BLaER1 (cell line): Measurements from ENCODE around the gene PNLIPRP2.

ENCODE experiments used
- H3K27ac ChIP-seq: shearing (Covaris generic); formaldehyde crosslinking; 2 replicates; pipeline ENCODE4 v1.8.1; 2022
- H3K27me3 ChIP-seq: shearing (Covaris generic); formaldehyde crosslinking; 2 replicates; pipeline ENCODE4 v1.8.1; 2022
- H3K36me3 ChIP-seq: shearing (Covaris generic); formaldehyde crosslinking; 2 replicates; pipeline ENCODE4 v1.8.1; 2022
- H3K4me1 ChIP-seq: shearing (Covaris generic); formaldehyde crosslinking; 2 replicates; pipeline ENCODE4 v1.8.1; 2022
- H3K4me2 ChIP-seq: shearing (Covaris generic); formaldehyde crosslinking; 2 replicates; pipeline ENCODE4 v1.8.1; 2022
- H3K4me3 ChIP-seq: shearing (Covaris generic); formaldehyde crosslinking; 2 replicates; pipeline ENCODE4 v1.8.1; 2022
- H3K9ac ChIP-seq: shearing (Covaris generic); formaldehyde crosslinking; 2 replicates; pipeline ENCODE4 v1.8.1; 2022
- H3K9me3 ChIP-seq: shearing (Covaris generic); formaldehyde crosslinking; 2 replicates; pipeline ENCODE4 v1.8.1; 2022
- H4K20me1 ChIP-seq: shearing (Covaris generic); formaldehyde crosslinking; 2 replicates; pipeline ENCODE4 v1.8.1; 2022
- Cebpa-rat ChIP-seq: shearing (Covaris generic); IDR thresholded peaks from 2 replicates; pipeline ENCODE4 v1.8.1; 2022

The PNLIPRP2 gene

GRCh38 chr10:116620423-116621400, at the start of gene PNLIPRP2:
PNLIPRP2 (plus strand) TSS chr10:116620953.
- H3K36me3 ChIP-seq = no peaks in the 10 kb centered on the region
- no peak within 1 kb of the TSS for H3K9ac ChIP-seq
- H3K27ac ChIP-seq = no peak within 1 kb of the TSS
- H4K20me1 ChIP-seq = no peaks in the 10 kb centered on the region
- H3K4me3 ChIP-seq = no peak within 1 kb of the TSS
- no peaks in the 10 kb centered on the region for H3K9me3 ChIP-seq
- no peaks in the 10 kb centered on the region for H3K27me3 ChIP-seq
- no peak for TF ChIP-seq Cebpa-rat
- H3K4me2 ChIP-seq = no peak within 1 kb of the TSS
- no peaks in the 10 kb centered on the region for H3K4me1 ChIP-seq

DNA sequence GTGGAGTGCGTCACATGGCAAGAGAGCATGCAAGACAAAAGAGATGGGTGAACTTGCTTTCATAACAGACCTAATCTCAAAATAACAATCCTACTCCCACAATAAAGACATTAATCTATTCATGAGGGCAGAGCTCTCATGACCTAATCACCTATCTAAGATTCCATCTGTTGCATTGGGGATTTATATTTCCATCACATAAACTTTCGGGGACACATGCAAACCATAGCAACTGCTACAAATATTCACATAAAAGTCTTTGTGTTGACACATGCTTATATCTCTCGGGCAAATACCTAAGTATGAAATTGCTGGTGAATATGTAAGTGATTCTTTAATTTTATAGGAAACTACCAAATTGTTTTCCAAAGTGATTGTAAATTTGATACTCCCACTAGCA, 46.0 kb upstream of the PNLIPRP2 start:
- H3K4me3 ChIP-seq = no peak overlapping the region
- H3K9me3 ChIP-seq = no peaks in the 10 kb centered on the region
- TF ChIP-seq Cebpa-rat = no peak
- no peaks in the 10 kb centered on the region for H3K27me3 ChIP-seq
- H3K36me3 ChIP-seq = no peaks in the 10 kb centered on the region
- no peak overlapping the region for H3K4me2 ChIP-seq
- no peak overlapping the region for H3K9ac ChIP-seq
- no peaks in the 10 kb centered on the region for H4K20me1 ChIP-seq
- H3K27ac ChIP-seq = no peak overlapping the region
- H3K4me1 ChIP-seq = no peaks in the 10 kb centered on the region

DNA sequence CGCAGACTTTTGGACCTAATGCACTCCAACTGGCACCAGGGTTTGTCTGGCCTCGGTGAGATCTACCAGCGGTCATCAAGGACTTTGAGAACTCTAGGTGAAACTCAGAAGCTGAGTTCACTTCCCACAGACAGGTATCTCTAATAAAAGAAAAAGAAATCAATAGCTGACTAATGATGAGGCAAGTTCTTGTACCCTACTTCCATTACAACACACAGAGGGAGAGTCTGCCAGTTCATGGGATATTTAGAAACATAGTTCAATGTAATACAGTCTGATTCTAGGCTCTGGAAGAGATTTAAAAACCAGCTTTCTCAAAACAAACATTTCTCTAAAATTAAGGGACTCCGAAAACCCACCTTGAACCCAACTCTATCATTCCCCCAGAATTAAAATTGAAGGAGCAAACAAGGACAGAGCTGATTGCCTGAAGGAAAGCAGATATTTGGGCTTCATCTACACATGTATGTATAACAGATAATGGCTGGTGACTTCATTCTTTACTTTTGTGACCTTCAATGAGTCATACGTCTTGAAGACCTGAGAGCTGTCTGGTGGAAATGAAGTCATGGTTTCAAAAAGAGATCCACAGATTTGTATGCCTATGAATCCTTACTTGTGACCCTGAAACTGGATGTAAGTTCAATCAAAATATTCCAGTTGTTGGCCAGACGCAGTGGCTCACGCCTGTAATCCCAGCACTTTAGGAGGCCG, 32.7 kb upstream of the PNLIPRP2 start:
- Histone ChIP-seq H3K27me3 (no peaks in the 10 kb centered on the region), H3K4me1 (no peaks in the 10 kb centered on the region), H3K4me2 (no peak overlapping the region), H4K20me1 (no peaks in the 10 kb centered on the region), H3K27ac (no peak overlapping the region), H3K4me3 (no peak overlapping the region), H3K36me3 (no peaks in the 10 kb centered on the region), H3K9me3 (no peaks in the 10 kb centered on the region), H3K9ac (no peak overlapping the region)
- no peak for TF ChIP-seq Cebpa-rat

- Histone ChIP-seq H3K4me3 (no peak overlapping the region), H3K36me3 (no peaks in the 10 kb centered on the region), H3K4me2 (no peak overlapping the region), H3K27ac (no peak overlapping the region), H3K9ac (no peak overlapping the region), H3K27me3 (no peaks in the 10 kb centered on the region), H3K4me1 (no peaks in the 10 kb centered on the region), H3K9me3 (no peaks in the 10 kb centered on the region), H4K20me1 (no peaks in the 10 kb centered on the region)
- no peak for TF ChIP-seq Cebpa-rat
These were observed 31.8 kb upstream of the PNLIPRP2 start for GRCh38 chr10:116588995-116589394.

DNA sequence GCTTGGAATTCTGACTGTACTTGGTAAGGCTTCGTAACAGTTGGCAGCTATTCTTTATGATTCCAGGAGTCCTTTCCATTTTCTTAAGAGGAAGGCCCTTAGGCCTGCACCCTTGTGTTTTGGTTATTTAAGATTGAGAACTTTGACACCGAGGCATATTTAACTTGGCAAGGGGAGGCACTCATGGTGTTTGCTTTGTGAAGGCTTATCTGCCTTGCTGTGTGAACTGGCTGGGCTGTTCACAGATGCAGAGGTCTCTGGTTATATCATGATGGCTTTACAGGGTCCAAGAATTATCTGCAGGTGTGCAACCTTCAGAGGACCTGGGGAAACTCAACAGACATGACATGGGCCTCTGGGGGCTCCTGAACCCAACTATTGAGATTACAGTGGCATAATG, 30.8 kb upstream of the PNLIPRP2 start:
- no peak overlapping the region for H3K4me3 ChIP-seq
- no peaks in the 10 kb centered on the region for H3K9me3 ChIP-seq
- no peaks in the 10 kb centered on the region for H3K27me3 ChIP-seq
- no peak overlapping the region for H3K27ac ChIP-seq
- no peak overlapping the region for H3K9ac ChIP-seq
- no peak for TF ChIP-seq Cebpa-rat
- no peaks in the 10 kb centered on the region for H3K4me1 ChIP-seq
- H3K4me2 ChIP-seq = no peak overlapping the region
- H4K20me1 ChIP-seq = no peaks in the 10 kb centered on the region
- no peaks in the 10 kb centered on the region for H3K36me3 ChIP-seq

DNA sequence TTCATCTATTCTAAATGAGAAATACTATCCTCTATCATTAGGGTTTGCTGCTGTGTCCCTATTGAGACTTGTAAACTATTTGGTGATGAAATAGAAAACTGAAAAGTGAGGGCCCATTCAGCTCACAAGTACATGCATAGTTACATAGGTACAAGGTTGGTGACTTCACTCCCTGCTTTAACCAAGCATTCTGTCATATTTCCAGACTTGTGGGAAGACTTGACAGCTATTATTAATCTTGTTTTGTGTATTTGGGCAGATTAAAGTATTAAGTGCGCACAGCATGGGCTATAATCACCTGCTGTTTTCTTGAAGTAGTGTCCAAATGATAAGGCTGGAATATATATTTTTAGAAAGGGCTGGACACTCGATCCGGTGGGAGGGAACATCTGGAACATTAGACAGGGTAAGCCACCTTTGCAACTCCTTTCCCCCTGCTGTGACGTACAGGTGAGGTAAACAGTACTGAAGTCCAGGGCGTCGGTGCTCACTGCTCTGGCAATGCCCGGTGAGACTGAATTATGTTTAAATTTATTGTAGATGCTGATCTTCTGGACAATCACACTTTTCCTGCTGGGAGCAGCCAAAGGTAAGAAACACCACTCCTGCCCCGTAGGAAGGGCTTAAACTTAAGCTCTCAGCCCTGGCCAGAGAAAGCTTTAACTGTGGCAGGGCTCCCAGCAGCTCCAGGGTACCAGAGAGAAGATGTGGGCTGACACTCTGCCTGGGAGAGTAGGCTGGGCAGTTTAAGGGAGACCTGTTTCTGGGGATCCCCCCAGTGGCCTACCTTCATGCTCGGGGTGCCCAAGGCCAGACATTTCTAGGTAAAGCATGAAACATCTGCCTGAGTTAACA, 29.9 kb upstream of the PNLIPRP2 start, which contains the start of gene PNLIPRP1:
TSS of gene PNLIPRP1 (plus strand) at position 370 of the 855 bp plus-strand sequence. CDS start at position 541, 171 bp downstream.
- Histone ChIP-seq H3K4me2 (no peak within 1 kb of the TSS), H3K4me3 (no peak within 1 kb of the TSS), H3K4me1 (no peaks in the 10 kb centered on the region), H3K9me3 (no peaks in the 10 kb centered on the region), H3K36me3 (no peaks in the 10 kb centered on the region), H4K20me1 (no peaks in the 10 kb centered on the region), H3K9ac (no peak within 1 kb of the TSS), H3K27me3 (no peaks in the 10 kb centered on the region), H3K27ac (no peak within 1 kb of the TSS)
- TF ChIP-seq Cebpa-rat = no peak

GRCh38 chr10:116593139-116593740, 27.5 kb upstream of the PNLIPRP2 start:
- no peak for TF ChIP-seq Cebpa-rat
- 0 out of 2 replicates have a peak, but pooled peaks cover under 1% of the 10 kb centered on the region for H3K4me1 ChIP-seq

DNA sequence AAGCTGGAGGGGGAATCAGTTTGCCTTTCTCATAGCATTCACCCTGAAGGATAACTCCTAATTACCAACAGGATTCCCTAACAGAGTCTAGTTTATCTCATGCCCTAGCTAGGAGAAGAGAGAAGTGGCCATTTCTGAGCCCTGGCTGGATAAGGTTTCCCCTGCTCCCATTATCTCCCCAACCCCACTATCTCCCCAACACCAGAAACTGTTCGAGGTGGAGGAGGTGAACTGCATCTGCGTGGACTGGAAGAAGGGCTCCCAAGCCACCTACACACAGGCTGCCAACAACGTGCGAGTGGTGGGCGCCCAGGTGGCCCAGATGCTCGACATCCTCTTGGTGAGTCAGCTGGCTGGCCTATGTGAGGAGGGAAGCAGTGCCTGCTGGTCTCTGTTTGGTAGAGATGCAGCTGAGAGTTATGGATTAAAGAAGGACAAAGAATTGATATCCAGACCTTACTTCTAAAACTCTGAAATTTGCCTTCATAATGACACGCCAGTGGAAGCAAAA, 26.2 kb upstream of the PNLIPRP2 start:
- Histone ChIP-seq H3K4me3 (no peak overlapping the region), H3K4me2 (no peak overlapping the region), H4K20me1 (no peaks in the 10 kb centered on the region), H3K4me1 (0 out of 2 replicates have a peak, but pooled peaks cover 4% of the 10 kb centered on the region), H3K36me3 (no peaks in the 10 kb centered on the region), H3K27ac (no peak overlapping the region), H3K9ac (no peak overlapping the region), H3K9me3 (no peaks in the 10 kb centered on the region), H3K27me3 (no peaks in the 10 kb centered on the region)
- no peak for TF ChIP-seq Cebpa-rat

More at GRCh38 chr10:116593139-116593740, 27.5 kb upstream of the PNLIPRP2 start:
- H3K27me3 ChIP-seq = no peaks in the 10 kb centered on the region
- no peak overlapping the region for H3K4me2 ChIP-seq
- no peaks in the 10 kb centered on the region for H3K9me3 ChIP-seq
- no peak overlapping the region for H3K27ac ChIP-seq
- no peak overlapping the region for H3K9ac ChIP-seq
- no peaks in the 10 kb centered on the region for H4K20me1 ChIP-seq
- no peaks in the 10 kb centered on the region for H3K36me3 ChIP-seq
- H3K4me3 ChIP-seq = no peak overlapping the region

- Histone ChIP-seq H3K27ac (no peak overlapping the region), H3K9me3 (no peaks in the 10 kb centered on the region), H3K9ac (no peak overlapping the region), H3K4me3 (no peak overlapping the region), H3K4me2 (no peak overlapping the region), H3K36me3 (no peaks in the 10 kb centered on the region), H4K20me1 (no peaks in the 10 kb centered on the region), H3K27me3 (no peaks in the 10 kb centered on the region), H3K4me1 (0 out of 2 replicates have a peak, but pooled peaks cover 4% of the 10 kb centered on the region)
- TF ChIP-seq Cebpa-rat = no peak
These were observed 24.7 kb upstream of the PNLIPRP2 start for GRCh38 chr10:116596062-116596461.
